GM18517 (cell line): ENCODE measurements around the gene MAD1L1.
"Not testable (repeated sequence)": the region's sequence is repeated elsewhere in the genome, so short reads cannot be mapped to it uniquely, and the experiment has no call there.

Experiments
- ATAC-seq: cut with Tn5 transposase; IDR thresholded peaks from one replicate; pipeline ENCODE4 v1.9.1; 2021; ENCODE audit warnings: mild to moderate bottlenecking, moderate library complexity; ENCODE audit not compliant: unreplicated experiment

The MAD1L1 gene

DNA sequence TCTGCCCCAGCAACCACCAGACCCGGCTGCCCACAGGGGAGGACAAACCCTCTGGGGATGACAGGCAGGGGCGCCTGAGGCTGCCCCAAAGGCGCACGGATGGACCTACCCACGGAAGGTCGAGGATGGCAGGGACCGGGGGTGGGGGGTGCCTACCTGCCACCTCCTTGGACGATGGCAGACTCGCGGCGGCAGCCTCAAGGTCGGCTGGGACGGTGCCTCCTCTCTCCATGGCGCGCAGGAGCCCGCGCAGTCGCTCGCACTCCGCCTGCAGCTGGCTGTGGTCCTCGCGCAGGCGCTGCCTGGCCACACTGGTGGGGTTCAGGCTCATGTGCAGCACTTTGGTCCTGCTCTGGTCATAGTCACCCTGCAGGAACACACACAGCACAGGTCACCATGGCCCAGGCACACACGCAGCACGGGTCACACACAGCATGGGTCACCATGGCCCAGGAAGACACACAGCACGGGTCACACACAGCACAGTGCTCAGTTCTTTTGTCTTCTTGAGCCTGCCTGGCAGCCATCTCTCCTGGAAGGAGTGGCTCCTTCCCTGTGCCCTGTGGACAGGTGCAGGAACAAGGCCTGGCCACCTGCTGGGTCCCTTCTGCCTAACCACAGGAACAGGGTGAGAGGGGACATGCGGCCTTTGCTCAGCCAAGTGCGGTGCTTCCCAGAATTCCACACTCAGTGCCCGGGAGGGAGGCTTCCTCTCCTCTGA is 296.1 kb downstream of the MAD1L1 start:
- ATAC-seq = no peak

DNA sequence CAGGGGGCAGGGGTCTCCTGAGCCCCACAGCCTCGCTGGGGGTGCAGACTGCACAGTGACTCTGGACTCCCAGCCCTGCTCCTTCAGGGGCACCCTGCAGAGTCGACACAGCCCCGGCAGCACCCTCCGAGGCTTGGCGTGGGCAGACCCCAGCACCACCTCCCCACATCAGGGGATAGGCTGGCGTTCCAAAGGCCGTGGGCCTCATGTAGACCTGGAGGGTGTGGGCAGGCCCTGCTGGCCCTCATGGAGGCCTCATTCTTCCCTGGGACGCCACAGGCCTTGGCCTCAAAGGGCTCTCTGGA is 296.8 kb downstream of the MAD1L1 start:
- ATAC-seq = no peak

DNA sequence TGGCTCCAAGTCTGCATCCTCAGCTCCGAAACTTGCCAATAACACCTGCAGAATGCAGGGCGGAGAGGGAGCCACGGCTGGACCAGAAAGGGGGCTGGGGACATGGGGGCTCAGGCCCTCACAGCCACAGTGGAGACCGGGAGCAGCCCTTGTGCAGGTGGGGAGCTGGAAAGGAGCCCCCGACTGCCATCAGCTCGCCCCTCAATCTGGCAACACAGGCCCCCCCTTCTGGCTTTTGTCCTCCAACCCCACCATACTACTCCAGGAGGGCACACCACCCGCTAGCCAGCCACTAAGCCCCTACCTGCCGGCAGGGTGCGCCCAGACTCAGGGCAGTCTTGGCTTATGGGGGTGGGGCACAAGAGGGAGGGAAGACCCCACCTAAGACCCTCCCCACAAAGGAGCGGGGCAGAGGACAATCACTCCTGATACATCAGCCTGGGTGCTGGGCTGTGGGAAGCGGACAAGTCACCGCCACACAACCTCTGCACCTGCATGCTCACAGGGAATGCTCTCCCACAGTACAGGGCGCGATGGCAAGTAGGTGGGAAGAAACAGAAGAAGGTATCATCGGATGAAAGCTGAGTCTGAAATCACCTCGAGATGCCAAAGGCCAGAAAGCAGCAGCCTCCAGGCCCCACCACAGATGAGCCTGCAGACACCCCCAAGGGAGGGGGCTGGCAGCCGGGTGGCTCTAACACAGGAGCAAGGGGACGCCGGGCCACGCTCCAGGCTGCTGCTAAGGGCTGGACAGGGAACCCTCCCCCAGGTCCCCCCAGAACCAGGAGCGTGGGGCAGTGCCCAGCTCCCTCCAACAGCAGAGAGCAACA is 297.4 kb downstream of the MAD1L1 start:
- no peak for ATAC-seq

DNA sequence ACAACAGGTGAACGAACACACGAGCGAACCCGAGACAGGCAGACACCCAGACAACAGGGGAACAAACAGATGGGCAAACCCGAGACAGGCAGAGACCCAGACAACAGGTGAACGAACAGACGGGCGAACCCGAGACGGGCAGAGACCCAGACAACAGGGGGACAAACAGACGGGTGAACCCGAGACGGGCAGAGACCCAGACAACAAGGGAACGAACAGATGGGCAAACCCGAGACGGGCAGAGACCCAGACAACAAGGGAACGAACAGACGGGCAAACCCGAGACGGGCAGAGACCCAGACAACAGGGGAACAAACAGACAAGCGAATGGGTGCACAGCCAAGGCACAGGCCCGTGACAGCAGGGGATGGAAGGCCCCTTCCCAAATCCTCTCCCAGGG is 298.0 kb downstream of the MAD1L1 start:
- ATAC-seq = no peak

DNA sequence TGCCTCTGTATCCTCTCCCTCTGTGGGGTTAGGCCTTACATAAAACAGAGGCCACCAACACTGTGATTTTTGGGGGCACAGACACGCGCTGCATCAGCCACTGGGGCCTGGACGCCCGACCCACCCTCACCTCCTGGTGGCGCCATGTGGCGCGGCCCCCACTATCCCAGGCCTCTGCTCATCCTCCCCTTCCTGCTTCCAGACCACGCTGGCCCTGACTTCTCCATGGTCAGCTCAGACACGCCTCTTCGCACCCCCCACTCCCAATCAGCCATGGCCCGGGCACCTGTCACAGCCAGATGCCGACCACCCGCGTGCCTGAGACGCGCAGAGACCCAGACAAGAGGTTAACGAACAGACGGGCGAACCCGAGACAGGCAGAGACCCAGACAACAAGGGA is 298.7 kb downstream of the MAD1L1 start:
- ATAC-seq = no peak

DNA sequence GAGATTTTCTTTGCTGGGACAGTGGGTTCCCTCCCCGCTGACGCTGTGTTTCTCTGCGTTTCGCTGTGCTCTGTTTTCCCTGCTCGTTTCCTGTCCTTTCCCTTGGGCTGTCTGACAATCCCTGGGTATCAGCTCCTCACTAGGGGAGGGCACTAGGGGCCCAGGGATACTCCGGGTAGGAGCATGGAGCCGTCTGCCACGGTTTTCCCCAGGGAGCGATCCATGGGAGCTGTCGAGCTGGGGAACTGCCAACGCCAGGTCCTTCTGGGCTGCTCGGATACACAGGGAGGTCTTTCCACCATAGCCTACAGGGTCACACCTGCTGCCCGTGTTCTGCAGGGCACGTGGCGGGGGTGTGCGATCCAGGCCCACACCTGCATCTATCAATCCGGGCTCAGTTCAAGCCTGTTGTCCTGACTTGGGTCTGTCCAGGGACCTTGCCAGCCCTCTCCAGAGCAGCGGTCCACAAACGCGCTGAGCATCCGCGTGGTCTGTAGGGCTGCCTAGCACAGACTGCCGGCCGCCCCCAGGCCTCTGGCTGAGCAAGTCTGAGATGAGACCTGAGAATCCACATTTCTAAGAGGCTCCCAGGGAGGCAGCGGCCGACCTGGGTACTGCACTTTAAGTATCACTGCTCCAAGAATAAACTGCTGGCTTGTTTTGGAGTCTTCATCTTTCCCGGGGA is 299.5 kb downstream of the MAD1L1 start:
- no peak for ATAC-seq

DNA sequence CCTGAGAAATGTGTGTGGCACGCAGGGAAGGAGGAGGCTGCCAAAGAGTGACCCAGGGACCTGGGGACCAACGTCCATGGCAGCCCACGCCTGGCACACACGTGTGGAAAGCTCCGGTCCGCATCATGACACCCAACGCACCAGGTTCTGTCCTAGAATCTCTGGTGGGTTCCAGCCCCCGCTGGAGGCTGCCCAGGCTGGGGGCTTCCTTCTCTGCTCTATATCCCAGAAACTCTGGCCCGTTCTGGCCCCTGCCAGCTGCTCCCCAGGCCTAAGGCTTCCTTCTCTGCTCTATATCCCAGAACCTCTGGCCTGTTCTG is 300.8 kb downstream of the MAD1L1 start:
- no peak for ATAC-seq

DNA sequence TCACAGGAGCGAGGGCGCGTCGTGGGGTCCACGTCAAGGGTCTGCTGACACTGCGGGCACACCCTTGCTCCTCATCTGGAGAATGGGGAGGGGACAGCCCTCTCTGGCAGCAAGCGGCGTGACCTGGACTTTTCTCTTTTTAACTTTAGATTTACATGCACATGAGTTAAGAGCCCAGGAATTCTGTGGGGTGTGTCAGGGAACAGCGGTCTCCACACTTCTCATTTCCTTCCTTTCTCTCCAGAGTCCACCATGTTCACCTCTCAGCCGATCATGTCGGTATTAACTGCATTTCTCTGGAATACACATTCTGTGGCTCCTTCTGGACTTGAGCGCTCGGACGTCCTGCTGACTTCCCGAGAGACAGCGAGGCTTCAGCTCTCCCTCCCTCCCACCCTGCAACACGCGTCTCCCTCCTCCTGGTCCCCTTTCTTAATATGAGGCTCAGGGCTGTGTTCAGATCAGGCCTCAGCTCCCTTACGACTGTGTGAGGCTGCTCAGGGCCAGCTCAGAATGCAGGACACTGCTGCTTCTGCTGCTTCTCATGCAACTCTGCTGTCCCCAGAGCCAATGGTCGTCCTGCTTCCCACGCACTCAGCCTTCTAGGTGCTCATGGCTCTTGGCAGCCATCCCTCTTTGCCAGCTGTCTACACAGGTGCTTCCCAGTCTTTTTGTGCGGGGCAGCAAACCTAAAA is 301.3 kb downstream of the MAD1L1 start:
- no peak for ATAC-seq

DNA sequence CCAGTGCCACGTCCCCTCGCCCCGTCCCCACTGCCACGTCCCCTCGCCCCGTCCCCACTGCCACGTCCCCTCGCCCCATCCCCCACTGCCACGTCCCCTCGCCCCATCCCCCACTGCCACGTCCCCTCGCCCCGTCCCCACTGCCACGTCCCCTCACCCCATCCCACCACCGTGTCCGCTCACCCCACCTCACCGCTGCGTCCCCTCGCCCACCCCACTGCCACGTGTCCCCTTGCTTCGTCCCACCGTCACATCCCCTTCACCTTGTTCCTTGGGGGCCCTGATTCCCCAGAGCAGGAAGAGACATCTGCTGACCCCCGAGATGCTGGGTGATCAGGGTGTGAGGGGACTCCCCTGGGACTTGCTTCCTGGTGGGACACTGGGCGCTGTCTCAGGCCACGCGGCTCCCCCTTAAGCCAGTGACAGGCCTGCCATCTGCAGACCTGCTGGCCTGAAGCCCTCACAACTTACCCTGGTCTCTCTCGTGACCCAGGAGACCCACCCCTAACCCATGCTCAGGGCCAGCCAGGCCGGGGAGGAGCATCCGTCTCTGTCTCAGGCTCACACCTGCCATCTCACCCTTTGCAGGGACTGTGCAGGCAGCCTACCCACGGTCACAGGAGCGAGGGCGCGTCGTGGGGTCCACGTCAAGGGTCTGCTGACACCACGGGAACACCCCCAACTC is 302.2 kb downstream of the MAD1L1 start:
- ATAC-seq = no peak

DNA sequence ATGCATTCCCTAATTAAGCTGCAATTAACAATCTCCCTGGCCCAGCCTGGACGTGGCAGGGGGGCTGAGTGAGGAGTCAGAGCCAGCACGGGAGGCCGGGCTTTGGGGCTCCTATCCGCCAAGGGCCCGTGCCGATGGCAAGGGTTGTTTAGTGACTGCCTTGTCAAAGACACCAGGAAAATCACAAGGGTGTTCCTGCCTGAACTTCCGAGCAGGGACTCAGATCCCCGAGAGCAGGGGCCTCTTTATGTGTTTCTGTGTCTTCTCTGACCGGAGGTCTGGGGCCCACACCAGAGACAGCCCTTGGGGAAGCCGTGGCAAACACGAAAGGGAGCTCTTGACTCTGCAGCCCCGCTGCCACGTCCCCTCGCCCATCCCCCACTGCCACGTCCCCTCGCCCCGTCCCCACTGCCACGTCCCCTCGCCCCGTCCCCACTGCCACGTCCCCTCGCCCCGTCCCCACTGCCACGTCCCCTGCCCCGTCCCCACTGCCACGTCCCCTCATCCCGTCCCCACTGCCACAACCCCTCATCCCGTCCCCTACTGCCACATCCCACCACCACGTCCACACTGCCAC is 303.3 kb downstream of the MAD1L1 start:
- not testable (repeated sequence) for ATAC-seq

DNA sequence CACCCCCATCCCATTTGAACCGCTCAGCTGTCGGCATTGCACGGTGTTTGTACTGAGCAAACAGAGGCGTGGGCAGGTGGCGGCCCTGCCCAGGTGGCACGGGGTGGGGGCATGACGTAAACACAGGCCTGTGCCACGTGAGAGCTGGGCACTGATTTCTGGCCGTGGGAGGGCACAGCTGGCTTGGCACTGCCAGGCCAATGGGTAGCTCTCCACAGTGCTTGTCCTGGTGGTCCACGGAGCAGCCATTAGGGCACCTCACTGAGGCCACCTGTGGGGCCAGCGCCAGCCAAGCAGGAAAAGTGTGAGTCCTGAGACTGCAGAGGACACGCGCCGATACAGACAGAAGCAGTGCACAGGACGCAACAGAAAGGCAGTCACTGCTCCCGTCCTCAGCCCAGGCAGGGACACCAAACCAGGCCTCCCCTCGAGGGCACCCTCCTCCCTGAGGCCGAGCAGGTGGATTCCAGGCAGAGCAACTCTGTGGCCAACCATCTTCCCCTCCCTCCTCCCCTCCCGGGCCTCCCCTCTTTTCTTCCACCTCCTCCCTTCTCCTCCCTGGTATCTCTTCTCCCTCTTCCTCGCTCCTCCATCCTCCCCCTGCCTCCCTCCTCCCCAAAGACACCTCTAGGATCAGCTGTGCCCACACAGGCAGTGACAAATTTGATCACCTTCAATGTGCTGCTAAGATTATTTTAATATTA is 303.9 kb downstream of the MAD1L1 start:
- ATAC-seq = no peak

DNA sequence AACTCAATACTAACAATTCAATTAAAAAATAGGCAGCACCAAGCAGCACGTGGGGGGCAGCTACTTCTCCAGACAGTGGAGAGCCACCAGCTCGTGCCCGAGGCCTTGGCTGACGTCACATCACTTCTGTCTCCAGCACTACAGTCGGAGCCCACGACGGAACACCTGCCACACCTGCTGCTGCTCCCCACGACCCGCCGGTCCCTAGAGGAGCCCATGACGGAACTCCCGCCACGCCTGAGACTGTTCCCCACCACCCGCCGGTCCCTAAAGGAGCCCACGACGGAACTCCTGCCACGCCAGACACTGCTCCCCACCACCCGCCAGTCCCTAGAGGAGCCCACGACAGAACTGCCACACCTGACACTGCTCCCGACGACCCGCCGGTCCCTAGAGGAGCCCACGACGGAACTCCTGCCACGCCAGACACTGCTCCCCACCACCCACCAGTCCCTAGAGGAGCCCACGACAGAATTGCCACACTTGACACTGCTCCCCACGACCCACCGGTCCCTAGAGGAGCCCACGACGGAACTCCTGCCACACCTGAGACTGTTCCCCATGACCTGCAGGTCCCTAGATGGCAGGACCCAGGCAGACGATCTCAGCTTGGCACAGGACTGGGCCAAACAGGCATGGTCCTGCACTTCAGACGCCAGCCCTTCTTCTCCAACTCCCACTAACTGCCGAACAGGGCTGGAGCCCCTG is 304.7 kb downstream of the MAD1L1 start:
- no peak for ATAC-seq

DNA sequence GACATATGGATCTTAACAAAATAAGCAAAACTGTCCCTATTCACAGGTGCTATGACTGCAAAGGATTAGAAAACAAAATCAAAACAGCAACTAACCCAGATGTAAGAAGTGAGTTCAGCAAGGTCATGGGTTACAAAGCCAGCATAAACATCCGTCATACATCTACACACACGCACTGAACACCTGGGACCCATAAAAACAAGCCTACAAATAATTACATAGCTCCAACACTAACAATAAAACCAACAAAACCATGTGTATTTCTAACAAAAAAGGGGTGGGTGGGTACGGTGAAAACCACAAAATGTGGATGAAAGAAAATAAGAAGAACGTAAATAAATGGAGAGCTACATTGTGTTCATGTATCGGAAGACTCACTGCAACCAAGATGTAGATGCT is 305.8 kb downstream of the MAD1L1 start:
- ATAC-seq = no peak

DNA sequence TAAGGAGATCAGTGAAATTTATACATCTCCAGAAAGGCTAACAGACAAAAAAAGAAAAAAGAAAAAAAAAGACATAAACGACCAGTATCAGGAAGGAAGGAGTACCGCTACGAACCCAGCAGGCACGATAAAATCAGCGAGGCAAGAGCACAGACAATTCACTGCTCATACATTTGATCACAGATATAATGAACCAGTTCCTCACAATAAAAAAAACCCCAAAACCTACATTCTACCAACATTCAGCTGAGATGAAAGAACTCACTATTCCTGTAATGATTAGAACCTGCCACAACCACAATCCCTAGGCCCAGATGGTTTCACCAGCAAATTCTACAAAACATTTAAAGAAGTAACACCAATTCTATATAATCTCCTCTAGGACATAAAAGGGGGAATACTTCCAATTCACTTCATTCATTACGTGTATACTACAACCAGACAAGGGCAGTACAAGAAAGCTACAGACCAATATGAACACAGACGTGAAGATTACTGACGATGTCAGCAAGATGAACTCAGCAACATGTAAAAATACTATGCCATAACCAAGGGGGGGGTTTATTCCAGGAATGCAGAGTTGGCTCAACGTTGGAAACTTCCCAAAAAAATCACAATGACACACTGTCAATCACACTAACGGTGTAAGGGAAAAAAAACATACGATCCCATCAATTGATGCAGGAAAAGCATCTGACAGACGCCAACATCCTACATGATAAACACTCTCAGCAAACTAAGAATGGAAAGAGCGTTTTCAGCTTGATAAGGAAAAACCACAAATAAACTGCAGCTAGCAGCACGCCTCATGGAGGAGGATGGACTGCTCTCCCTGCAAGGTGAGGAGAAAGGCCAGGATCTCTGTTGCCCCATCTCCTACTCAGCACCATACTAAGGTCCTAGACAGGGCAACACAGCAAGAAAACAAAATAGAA is 306.5 kb downstream of the MAD1L1 start:
- no peak for ATAC-seq

DNA sequence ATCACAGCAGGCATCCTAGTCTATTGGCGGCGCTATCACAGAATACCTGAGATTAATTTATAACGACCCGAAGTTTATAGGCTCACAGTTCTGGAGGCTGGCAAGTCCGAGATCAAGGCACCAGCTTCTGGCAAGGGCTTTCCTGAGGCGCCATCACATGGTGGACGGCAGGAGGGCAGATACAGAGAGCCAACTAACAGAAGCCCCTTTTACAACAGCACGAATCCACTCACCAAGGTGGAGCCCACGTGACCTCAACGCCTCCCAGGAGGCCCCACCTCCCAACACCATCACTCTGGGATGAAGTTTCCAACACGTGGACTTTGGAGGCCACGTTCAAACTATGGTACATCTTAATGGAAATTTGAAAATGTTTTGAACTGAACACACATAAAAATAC is 307.4 kb downstream of the MAD1L1 start:
- ATAC-seq = no peak

DNA sequence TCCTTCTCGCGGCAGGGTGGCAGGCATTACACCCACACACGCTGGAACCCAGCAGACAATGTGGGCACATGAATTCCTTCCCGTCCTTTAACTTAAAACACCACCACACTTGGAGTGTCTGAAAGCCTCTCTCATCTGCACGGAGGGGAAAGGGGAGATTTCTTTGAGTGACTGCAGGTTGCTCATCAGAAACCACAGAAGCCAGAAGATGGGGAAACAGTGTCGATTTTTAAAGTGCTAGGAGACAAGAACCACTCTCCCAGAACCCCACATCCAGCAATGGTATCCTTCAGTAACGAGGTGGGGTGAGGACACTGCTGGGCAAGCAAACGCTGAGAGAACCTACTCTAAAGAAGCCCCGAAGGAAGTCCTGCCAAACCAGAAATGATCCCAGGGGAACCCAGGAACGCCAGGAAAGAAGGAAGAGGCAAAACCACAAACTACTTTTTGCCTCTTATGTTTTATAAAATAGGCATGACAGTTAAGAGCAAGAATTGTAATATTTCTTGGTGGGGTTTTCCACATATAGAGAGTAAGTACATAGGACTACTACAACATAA is 308.4 kb downstream of the MAD1L1 start:
- no peak for ATAC-seq

DNA sequence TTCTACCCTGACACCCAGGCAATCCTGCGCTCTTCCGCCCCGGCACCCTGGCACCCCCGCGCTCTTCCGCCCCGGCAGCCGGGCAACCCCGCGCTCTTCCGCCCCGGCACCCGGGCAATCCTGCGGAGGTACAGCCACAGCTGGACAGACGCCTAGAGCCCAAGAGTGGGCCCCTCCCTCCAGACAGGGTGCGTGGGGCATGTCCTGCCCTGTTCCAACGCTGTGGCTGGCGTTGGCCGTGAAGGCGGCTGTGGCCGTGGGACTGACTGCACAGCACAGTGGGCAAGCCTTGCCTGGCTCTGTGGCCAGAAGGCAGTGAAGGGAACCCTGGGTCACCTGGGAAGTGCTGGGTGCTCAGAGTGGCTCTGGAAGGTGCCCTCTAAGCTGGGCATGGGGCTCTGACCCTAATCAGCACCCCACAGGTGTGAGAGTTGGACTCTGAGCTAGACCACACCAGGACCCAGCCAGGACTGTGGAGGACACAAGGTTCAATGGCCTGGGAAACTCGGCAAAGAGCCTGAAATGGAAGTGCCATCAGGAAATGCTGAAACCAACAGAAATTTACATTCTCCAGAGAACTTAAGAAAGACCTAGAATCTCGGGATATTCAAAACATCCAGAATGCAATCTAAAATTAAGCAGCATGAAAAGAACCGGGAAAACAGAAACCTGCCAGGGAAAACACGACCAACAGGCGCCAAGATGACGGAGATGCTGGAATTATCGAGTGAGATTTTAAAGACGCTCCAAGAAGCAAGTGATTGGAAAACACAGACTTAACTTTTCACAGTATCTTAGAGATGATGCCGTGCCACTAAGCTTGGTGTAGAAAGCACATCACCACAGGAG is 309.1 kb downstream of the MAD1L1 start:
- no peak for ATAC-seq
